ENCODE data around the gene GON4L. TPM values are rescaled to one million over a fixed set of nuclear protein-coding genes. Genes with fewer than 3 reads are reported as not detected.
"Not testable (repeated sequence)": the region's sequence is repeated elsewhere in the genome, so short reads cannot be mapped to it uniquely, and the experiment has no call there.

Gene GON4L
- total RNA-seq, 6 experiments from 2014 or later, result 10.7 to 23.2 (median 20.1) TPM

- ATAC-seq, result no peak
- H3K36me3 ChIP-seq, result peaks cover 0 to 54% (median 5%) of the 10 kb centered on the region in 4 donors
- TF ChIP-seq POLR2A (IDR thresholded peaks at IDR 0.05), result no peak
- no peak for TF ChIP-seq CTCF (IDR thresholded peaks at IDR 0.05)
Observed at GRCh38 chr1:155801149-155801548, 55.9 kb downstream of the GON4L start.

GRCh38 chr1:155795618-155796017 lies 61.4 kb downstream of the GON4L start:
- DNase-seq; H3K9me3 ChIP-seq; H3K4me1 ChIP-seq; ATAC-seq; H3K27me3 ChIP-seq; H3K4me3 ChIP-seq; intact Hi-C loops (cut with DNase I); H3K27ac ChIP-seq: not testable (repeated sequence)
- peaks cover 0 to 55% (median 16%) of the 10 kb centered on the region in 4 donors for H3K36me3 ChIP-seq
- 88% methylated on average over 3 of the region's 4 CpGs for WGBS (ENCODE audit: insufficient coverage, low coverage, low lambda C conversion rate, missing lambda C conversion rate)

More at GRCh38 chr1:155801149-155801548, 55.9 kb downstream of the GON4L start:
- intact Hi-C loops (cut with DNase I), result loop anchor here in 1 of 2 donors (2.0 kb wide), 1 partner anchor 14 kb away; no protein-coding TSS in a partner anchor
- Histone ChIP-seq H3K4me1 (no peaks in the 10 kb centered on the region), H3K4me3 (no peak overlapping the region), H3K27me3 (no peaks in the 10 kb centered on the region), H3K27ac (no peak overlapping the region), H3K9me3 (no peaks in the 10 kb centered on the region)
- DNase-seq, result no peak

- no peaks in the 10 kb centered on the region for H3K27me3 ChIP-seq
- TF ChIP-seq CTCF (IDR thresholded peaks at IDR 0.05) (no peak), POLR2A (IDR thresholded peaks at IDR 0.05) (no peak)
- intact Hi-C loops (cut with DNase I), result no loop called here
- no peak overlapping the region for H3K4me3 ChIP-seq
- H3K4me1 ChIP-seq, result no peaks in the 10 kb centered on the region
- H3K36me3 ChIP-seq, result peaks cover 0 to 52% (median 14%) of the 10 kb centered on the region in 4 donors
- DNase-seq (no peak), ATAC-seq (no peak)
- no peaks in the 10 kb centered on the region for H3K9me3 ChIP-seq
- WGBS (ENCODE audit: insufficient coverage, low coverage, low lambda C conversion rate, missing lambda C conversion rate), result 64% methylated on average over 4 of the region's 4 CpGs
- H3K27ac ChIP-seq, result no peak overlapping the region
Observed at GRCh38 chr1:155794605-155795245, 62.3 kb downstream of the GON4L start.

- ATAC-seq (no peak), DNase-seq (no peak)
- TF ChIP-seq CTCF (IDR thresholded peaks at IDR 0.05), result no peak
- TF ChIP-seq POLR2A (IDR thresholded peaks at IDR 0.05), result no peak
- Histone ChIP-seq H3K4me1 (no peaks in the 10 kb centered on the region), H3K27ac (no peak overlapping the region), H3K9me3 (no peaks in the 10 kb centered on the region), H3K4me3 (no peak overlapping the region), H3K36me3 (peaks cover 0 to 41% (median 14%) of the 10 kb centered on the region in 4 donors), H3K27me3 (no peaks in the 10 kb centered on the region)
- 80% methylated on average over 1 of the region's 1 CpG for WGBS (ENCODE audit: insufficient coverage, low coverage, low lambda C conversion rate, missing lambda C conversion rate)
- intact Hi-C loops (cut with DNase I), result no loop called here
Observed at GRCh38 chr1:155793213-155793612, 63.8 kb downstream of the GON4L start.

- Histone ChIP-seq H3K27ac (no peak overlapping the region), H3K27me3 (no peaks in the 10 kb centered on the region), H3K4me1 (no peaks in the 10 kb centered on the region), H3K9me3 (no peaks in the 10 kb centered on the region), H3K36me3 (peaks cover 0 to 62% (median 22%) of the 10 kb centered on the region in 4 donors), H3K4me3 (no peak overlapping the region)
- no peak for ATAC-seq
- no peak for DNase-seq
- TF ChIP-seq POLR2A (IDR thresholded peaks at IDR 0.05) (no peak), CTCF (IDR thresholded peaks at IDR 0.05) (no peak)
- WGBS (ENCODE audit: insufficient coverage, low coverage, low lambda C conversion rate, missing lambda C conversion rate), result 86% methylated on average over 3 of the region's 3 CpGs
- intact Hi-C loops (cut with DNase I), result no loop called here
Observed at GRCh38 chr1:155777582-155777981, 79.4 kb downstream of the GON4L start.
